CD14-positive monocyte (primary cell): Measurements from ENCODE around the gene DYNC1LI2. TPM values are rescaled to one million over a fixed set of nuclear protein-coding genes. Genes with fewer than 3 reads are reported as not detected.
A peak's percentile ranks its signal among the peaks of the same experiment; 100 is the strongest.

Source experiments
- DNase-seq, 3 donors: peaks; one replicate each; pipeline ENCODE4 v3.0.0-alpha.2; 2011 to 2022
- H2AFZ ChIP-seq: 2 replicates; pipeline ENCODE4 v1.6.0; 2012; ENCODE audit warnings: mild to moderate bottlenecking, low read depth, low read length, inconsistent platforms; ENCODE audit not compliant: insufficient read depth, poor library complexity, severe bottlenecking
- H3K27ac ChIP-seq, 2 donors: 1 replicate in 1 of 2; 2 replicates in 1 of 2; pipeline ENCODE4 v1.5.1; 2012 to 2013; ENCODE audit warnings: low read length in 2 of 2, control low read depth in 1 of 2, inconsistent platforms in 1 of 2, low read depth in 1 of 2, mild to moderate bottlenecking in 1 of 2
- H3K27me3 ChIP-seq, 2 donors: one replicate each; pipeline versions ENCODE4 v1.6.0 to v1.6.1; 2011 to 2013; ENCODE audit warnings: low read length in 2 of 2; ENCODE audit not compliant: control insufficient read depth in 2 of 2, insufficient read depth in 2 of 2
- H3K36me3 ChIP-seq, 2 donors: replicated peaks in 1 of 2; 1 replicate in 1 of 2; 2 replicates in 1 of 2; pipeline versions ENCODE4 v1.5.1 to v1.6.1; 2012 to 2013; ENCODE audit warnings: low read length in 2 of 2, control low read depth in 1 of 2, inconsistent platforms in 1 of 2, mild to moderate bottlenecking in 1 of 2; ENCODE audit not compliant: insufficient read depth in 2 of 2, control insufficient read depth in 1 of 2
- H3K4me1 ChIP-seq, 2 donors: 1 replicate in 1 of 2; 2 replicates in 1 of 2; pipeline versions ENCODE4 v1.5.1 to v1.6.1; 2012 to 2013; ENCODE audit warnings: low read length in 2 of 2, control low read depth in 1 of 2, inconsistent platforms in 1 of 2, mild to moderate bottlenecking in 1 of 2, moderate library complexity in 1 of 2; ENCODE audit not compliant: insufficient read depth in 2 of 2, control insufficient read depth in 1 of 2
- H3K4me2 ChIP-seq: replicated peaks from 2 replicates; pipeline ENCODE3; 2012; ENCODE audit warnings: low read length, moderate library complexity, mild to moderate bottlenecking; ENCODE audit not compliant: poor library complexity, severe bottlenecking; ENCODE audit errors: extremely low read depth
- H3K4me3 ChIP-seq, 3 experiments: fragments of 200-600 bp in 1 of 3; sonication (generic) in 1 of 3; replicated peaks in 1 of 3; 1 replicate in 2 of 3; 2 replicates in 1 of 3; pipeline ENCODE4 v1.5.1; 2011 to 2013; ENCODE audit warnings: low read length in 3 of 3, mild to moderate bottlenecking in 3 of 3, control low read depth in 2 of 3, low read depth in 2 of 3, inconsistent platforms in 1 of 3, moderate library complexity in 1 of 3
- H3K79me2 ChIP-seq: 2 replicates; pipeline ENCODE4 v1.6.0; 2012; ENCODE audit warnings: mild to moderate bottlenecking, control low read depth, inconsistent platforms, low read length, moderate library complexity; ENCODE audit not compliant: insufficient read depth
- H3K9ac ChIP-seq: 2 replicates; pipeline ENCODE4 v1.6.0; 2017; ENCODE audit warnings: low read length, mild to moderate bottlenecking; ENCODE audit not compliant: insufficient read depth, poor library complexity, severe bottlenecking
- H3K9me3 ChIP-seq, 2 donors: replicated peaks in 1 of 2; 1 replicate in 1 of 2; 2 replicates in 1 of 2; pipeline versions ENCODE4 v1.5.1 to v1.6.1; 2012 to 2013; ENCODE audit warnings: low read length in 2 of 2, control low read depth in 1 of 2; ENCODE audit not compliant: control insufficient read depth in 1 of 2, insufficient read depth in 1 of 2
- H4K20me1 ChIP-seq: 2 replicates; pipeline ENCODE4 v1.6.0; 2012; ENCODE audit warnings: mild to moderate bottlenecking, low read length, control low read depth, moderate library complexity; ENCODE audit not compliant: insufficient read depth
- H3K27ac Mint-ChIP-seq, 7 donors: one replicate each; pipeline ENCODE4 v1.8.0; 2020; ENCODE audit warnings: mild to moderate bottlenecking in 7 of 7, mixed read lengths in 7 of 7, moderate library complexity in 6 of 7, inconsistent platforms in 2 of 7
- H3K27me3 Mint-ChIP-seq, 3 donors: one replicate each; pipeline ENCODE4 v1.8.0; 2021 to 2022; ENCODE audit warnings: low read depth in 3 of 3, mild to moderate bottlenecking in 3 of 3, mixed read lengths in 3 of 3, moderate library complexity in 3 of 3, inconsistent platforms in 1 of 3
- H3K36me3 Mint-ChIP-seq, 2 donors: one replicate each; pipeline ENCODE4 v1.8.0; 2020; ENCODE audit warnings: mixed read lengths in 2 of 2, inconsistent platforms in 1 of 2, mild to moderate bottlenecking in 1 of 2
- H3K4me1 Mint-ChIP-seq: one replicate; pipeline ENCODE4 v1.8.0; 2020; ENCODE audit warnings: mild to moderate bottlenecking, mixed read lengths
- H3K4me3 Mint-ChIP-seq, 2 donors: one replicate each; pipeline ENCODE4 v1.8.0; 2020; ENCODE audit warnings: mild to moderate bottlenecking in 2 of 2, mixed read lengths in 2 of 2, moderate library complexity in 1 of 2
- H3K9me3 Mint-ChIP-seq, 7 donors: one replicate each; pipeline ENCODE4 v1.8.0; 2020 to 2022; ENCODE audit warnings: mixed read lengths in 7 of 7, mild to moderate bottlenecking in 6 of 7, moderate library complexity in 6 of 7, inconsistent platforms in 2 of 7
- CTCF ChIP-seq: fragments of 200-600 bp; IDR thresholded peaks from one replicate; pipeline ENCODE4 v1.8.0; 2022; ENCODE audit warnings: antibody characterized with exemption, mild to moderate bottlenecking
- WGBS: methylation state at CpG from one replicate; pipeline ENCODE4 v1.1.5; 2013; ENCODE audit warnings: missing lambda C conversion rate; ENCODE audit not compliant: insufficient coverage; 5-methylcytosine and 5-hydroxymethylcytosine counted together
- intact Hi-C, 2 donors: fragments of 100-400 bp; cut with micrococcal nuclease; formaldehyde crosslinking; loops; one replicate each; pipeline versions ENCODE4 v1.15.0 to v1.15.1; 2023
- polyA plus RNA-seq, 3 donors: library from polyadenylated mRNA; depleted of rRNA in 1 of 3; unstranded in 2 of 3; stranded (reverse) in 1 of 3; fragments of 300-500 nt in 2 of 3; fragments of >200 nt in 1 of 3; fragmentation: Illumina TruSeq in 2 of 3; gene quantifications; 1 replicate in 2 of 3; 2 replicates in 1 of 3; pipeline ENCODE4 v1.2.3, GENCODE V29; 2012 to 2021

Gene DYNC1LI2
- polyA plus RNA-seq, 3 donors = 14.9 to 125 (median 23.9) TPM

- Histone ChIP-seq H3K27ac (peak overlapping the region; percentile 16 to 28), H3K4me1 (peaks cover 51 to 53% of the 10 kb centered on the region in 2 donors), H3K27me3 (no peaks in the 10 kb centered on the region), H3K9me3 (no peaks in the 10 kb centered on the region), H3K36me3 (no peaks in the 10 kb centered on the region), H3K4me2 (peak overlapping the region; percentile 47), H4K20me1 (no peaks in the 10 kb centered on the region), H3K9ac (no peak overlapping the region), H3K4me3 (peak overlapping the region in 1 of 3 experiments; percentile 30), H3K79me2 (no peaks in the 10 kb centered on the region), H2AFZ (peak overlapping the region; percentile 56)
- DNase-seq = peak in 1 of 3 donors; percentile 13
- Mint-ChIP-seq H3K27ac (peak overlapping the region in 3 of 7 donors; percentile 66 to 70 (median 67)), H3K4me3 (peak overlapping the region; percentile 54 to 85), H3K27me3 (peaks cover 0 to 5% (median 2%) of the 10 kb centered on the region in 3 donors), H3K4me1 (peaks cover 56% of the 10 kb centered on the region), H3K9me3 (peaks cover 0 to 3% (median 0%) of the 10 kb centered on the region in 7 donors), H3K36me3 (no peaks in the 10 kb centered on the region)
- WGBS = 37% methylated on average over 6 of the region's 9 CpGs
- TF ChIP-seq CTCF = no peak
- intact Hi-C loops = no loop called here
Observed at GRCh38 chr16:66703406-66704215, 47.8 kb downstream of the DYNC1LI2 start.

DNA sequence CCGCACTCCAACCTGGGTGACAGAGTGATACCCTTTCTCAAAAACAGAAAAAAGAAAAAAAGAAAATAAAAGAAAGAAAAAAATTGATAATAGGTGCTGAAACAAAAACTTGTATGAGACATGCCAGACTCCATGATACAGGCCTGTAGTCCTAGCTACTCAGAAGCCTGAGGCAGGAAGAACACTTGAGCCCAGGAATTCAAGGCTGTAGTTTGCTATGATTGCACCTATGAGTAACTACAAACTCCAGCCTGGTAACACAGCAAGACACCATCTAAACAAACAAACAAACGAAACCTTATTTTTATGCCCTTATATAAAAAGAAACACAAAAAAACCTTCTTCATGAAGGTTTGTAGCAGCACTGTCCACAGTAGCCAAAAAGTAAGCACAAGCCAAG lies 49.9 kb downstream of the DYNC1LI2 start:
- no peaks in the 10 kb centered on the region for H3K36me3 ChIP-seq
- H3K9me3 Mint-ChIP-seq = peaks cover 0 to 2% (median 0%) of the 10 kb centered on the region in 7 donors
- peaks cover 0 to 5% (median 0%) of the 10 kb centered on the region in 3 donors for H3K27me3 Mint-ChIP-seq

More for the DNA sequence above, 49.9 kb downstream of the DYNC1LI2 start:
- Histone ChIP-seq H3K4me3 (peak overlapping the region in 1 of 3 experiments; percentile 30), H2AFZ (no peak overlapping the region), H4K20me1 (no peaks in the 10 kb centered on the region), H3K27me3 (no peaks in the 10 kb centered on the region), H3K27ac (peak overlapping the region; percentile 28 to 48), H3K9me3 (no peaks in the 10 kb centered on the region), H3K9ac (no peak overlapping the region), H3K4me1 (peaks cover 61 to 68% of the 10 kb centered on the region in 2 donors), H3K4me2 (no peak overlapping the region), H3K79me2 (peaks cover 6% of the 10 kb centered on the region)
- WGBS = 86% methylated on average over 1 of the region's 2 CpGs
- peaks cover 70% of the 10 kb centered on the region for H3K4me1 Mint-ChIP-seq
- no peaks in the 10 kb centered on the region for H3K36me3 Mint-ChIP-seq
- H3K27ac Mint-ChIP-seq = peak overlapping the region in 4 of 7 donors; percentile 54 to 79 (median 72)
- no peak for TF ChIP-seq CTCF
- intact Hi-C loops = no loop called here
- DNase-seq = no peak
- no peak overlapping the region for H3K4me3 Mint-ChIP-seq
